ENCODE results near the gene OOSP4B.

The OOSP4B gene

DNA sequence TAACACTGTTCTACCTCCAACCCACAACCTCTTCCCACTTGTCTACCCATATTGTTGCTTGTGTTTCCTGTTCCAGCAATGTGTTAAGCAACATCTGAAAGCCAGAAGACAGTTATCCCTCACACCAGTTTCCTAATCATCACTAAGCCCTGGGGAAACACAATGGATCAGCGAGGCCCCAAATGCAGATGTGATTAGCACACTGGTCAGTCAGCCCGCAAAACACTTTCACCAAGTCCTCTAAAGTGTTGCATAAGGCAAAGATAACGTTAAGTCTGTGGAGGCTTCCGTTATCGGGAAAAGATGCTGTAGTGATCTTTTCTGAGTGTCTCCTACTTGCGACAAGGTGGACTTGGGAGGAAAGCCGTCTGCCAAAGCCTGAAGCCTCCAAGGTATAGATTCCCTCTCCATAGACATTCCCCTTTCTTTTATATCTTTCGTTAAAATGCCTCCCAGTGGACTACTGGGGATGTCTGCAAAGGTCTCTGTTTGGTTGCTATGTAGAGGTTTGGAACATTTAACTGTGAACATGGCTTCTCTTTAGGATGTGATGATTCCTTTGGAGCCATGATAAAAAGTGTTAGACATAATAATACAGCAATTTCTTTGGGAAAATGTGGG lies 39.5 kb downstream of the OOSP4B start, which contains the start of gene MS4A3:
MS4A3 (plus strand) TSS at position 317 of the 621 bp plus-strand sequence. CDS start 4,496 bp downstream, outside the sequence.
- TF ChIP-seq, protein P1, sequence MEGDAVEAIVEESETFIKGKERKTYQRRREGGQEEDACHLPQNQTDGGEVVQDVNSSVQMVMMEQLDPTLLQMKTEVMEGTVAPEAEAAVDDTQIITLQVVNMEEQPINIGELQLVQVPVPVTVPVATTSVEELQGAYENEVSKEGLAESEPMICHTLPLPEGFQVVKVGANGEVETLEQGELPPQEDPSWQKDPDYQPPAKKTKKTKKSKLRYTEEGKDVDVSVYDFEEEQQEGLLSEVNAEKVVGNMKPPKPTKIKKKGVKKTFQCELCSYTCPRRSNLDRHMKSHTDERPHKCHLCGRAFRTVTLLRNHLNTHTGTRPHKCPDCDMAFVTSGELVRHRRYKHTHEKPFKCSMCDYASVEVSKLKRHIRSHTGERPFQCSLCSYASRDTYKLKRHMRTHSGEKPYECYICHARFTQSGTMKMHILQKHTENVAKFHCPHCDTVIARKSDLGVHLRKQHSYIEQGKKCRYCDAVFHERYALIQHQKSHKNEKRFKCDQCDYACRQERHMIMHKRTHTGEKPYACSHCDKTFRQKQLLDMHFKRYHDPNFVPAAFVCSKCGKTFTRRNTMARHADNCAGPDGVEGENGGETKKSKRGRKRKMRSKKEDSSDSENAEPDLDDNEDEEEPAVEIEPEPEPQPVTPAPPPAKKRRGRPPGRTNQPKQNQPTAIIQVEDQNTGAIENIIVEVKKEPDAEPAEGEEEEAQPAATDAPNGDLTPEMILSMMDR (IDR thresholded peaks at IDR 0.05; ENCODE audit: unreplicated experiment in 3 of 3) = no peak
- Mint-ChIP-seq H3K9me3 (no peaks in the 10 kb centered on the region), H3K4me3 (no peak within 1 kb of the TSS), H3K4me1 (no peaks in the 10 kb centered on the region), H3K27me3 (ENCODE audit: low read depth) (no peaks in the 10 kb centered on the region), H3K27ac (no peak within 1 kb of the TSS), H3K36me3 (ENCODE audit: low read depth) (no peaks in the 10 kb centered on the region)

DNA sequence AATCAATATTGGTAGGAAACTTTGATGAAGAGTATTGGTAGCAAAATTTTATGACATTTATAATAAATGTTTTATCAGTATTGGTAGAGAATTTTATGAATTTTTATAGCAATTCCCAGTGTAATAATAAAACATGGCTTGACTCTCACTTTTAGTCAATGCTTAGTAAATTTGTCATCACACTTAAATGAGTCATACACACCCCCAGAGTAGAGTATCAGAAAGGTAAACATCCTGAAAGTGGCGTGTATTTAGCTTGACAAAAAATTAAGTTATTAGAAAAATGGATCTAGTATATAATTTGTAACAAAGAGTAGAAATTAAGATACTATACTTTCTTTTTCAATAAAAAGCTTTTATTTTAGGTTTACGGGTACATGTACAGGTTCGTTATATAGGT lies 42.1 kb downstream of the OOSP4B start:
- TF ChIP-seq, protein P1 (IDR thresholded peaks at IDR 0.05; ENCODE audit: unreplicated experiment in 3 of 3) = no peak
- Mint-ChIP-seq H3K9me3 (no peaks in the 10 kb centered on the region), H3K4me3 (no peak overlapping the region)

DNA sequence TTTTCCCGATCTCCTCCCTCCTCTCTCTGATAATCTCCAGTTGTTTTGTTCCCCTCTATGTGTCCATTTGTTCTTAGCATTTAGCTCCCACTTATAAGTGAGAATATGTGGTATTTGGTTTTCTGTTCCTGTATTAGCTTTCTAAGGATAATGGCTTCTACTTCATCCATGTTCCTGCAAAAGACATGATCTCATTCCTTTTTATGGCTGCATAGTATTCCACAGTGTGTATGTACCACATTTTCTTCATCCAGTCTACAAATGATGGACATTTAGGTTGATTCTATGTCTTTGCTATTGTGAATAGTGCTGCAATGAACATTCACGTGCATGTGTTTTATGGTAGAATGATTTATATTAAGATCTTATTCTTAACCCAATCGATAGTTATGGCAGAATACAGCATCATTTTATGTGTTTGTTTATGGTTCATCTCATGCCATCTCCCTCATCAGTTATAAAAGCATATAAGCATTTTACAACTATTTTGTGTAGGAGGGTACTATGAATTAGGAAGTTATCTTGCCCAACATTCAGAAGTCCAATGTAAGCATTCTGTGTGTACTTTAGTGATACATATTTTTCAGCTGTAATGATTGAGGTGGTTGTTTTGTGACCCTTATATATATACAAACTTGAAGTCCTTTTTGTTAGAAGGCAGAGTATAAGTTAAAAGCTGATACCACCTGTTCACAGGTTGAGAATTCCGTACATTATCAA lies 42.7 kb downstream of the OOSP4B start:
- Mint-ChIP-seq H3K27ac (no peak overlapping the region), H3K9me3 (no peaks in the 10 kb centered on the region), H3K36me3 (ENCODE audit: low read depth) (no peaks in the 10 kb centered on the region), H3K4me1 (no peaks in the 10 kb centered on the region), H3K27me3 (ENCODE audit: low read depth) (no peaks in the 10 kb centered on the region), H3K4me3 (no peak overlapping the region)
- TF ChIP-seq, protein P1 (IDR thresholded peaks at IDR 0.05; ENCODE audit: unreplicated experiment in 3 of 3) = no peak

More for the DNA sequence above, 42.1 kb downstream of the OOSP4B start:
- Mint-ChIP-seq H3K27me3 (ENCODE audit: low read depth) (no peaks in the 10 kb centered on the region), H3K4me1 (no peaks in the 10 kb centered on the region), H3K36me3 (ENCODE audit: low read depth) (no peaks in the 10 kb centered on the region), H3K27ac (no peak overlapping the region)

DNA sequence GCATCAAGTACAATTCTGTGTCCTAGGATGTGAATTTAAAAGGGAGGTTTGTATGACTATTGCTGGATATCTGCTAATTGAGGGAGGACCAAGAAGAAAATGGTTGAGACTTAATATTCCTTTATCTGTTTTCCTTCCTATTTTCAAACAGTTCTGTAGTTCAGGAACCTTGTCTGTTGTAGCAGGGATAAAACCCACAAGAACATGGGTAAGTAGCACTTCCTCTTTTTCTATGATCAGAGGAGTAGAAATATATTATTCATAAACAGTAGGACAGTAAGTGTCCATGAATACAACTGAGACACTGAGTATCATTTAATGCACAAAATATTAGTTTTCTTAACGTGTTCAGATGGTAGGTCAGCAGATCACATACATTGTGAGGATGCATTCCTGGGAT lies 47.1 kb downstream of the OOSP4B start:
- no peaks in the 10 kb centered on the region for H3K27me3 Mint-ChIP-seq (ENCODE audit: low read depth)
- no peaks in the 10 kb centered on the region for H3K9me3 Mint-ChIP-seq
- H3K36me3 Mint-ChIP-seq (ENCODE audit: low read depth) = no peaks in the 10 kb centered on the region
- TF ChIP-seq, protein P1 (IDR thresholded peaks at IDR 0.05; ENCODE audit: unreplicated experiment in 3 of 3) = no peak
- no peaks in the 10 kb centered on the region for H3K4me1 Mint-ChIP-seq
- no peak overlapping the region for H3K27ac Mint-ChIP-seq
- no peak overlapping the region for H3K4me3 Mint-ChIP-seq

DNA sequence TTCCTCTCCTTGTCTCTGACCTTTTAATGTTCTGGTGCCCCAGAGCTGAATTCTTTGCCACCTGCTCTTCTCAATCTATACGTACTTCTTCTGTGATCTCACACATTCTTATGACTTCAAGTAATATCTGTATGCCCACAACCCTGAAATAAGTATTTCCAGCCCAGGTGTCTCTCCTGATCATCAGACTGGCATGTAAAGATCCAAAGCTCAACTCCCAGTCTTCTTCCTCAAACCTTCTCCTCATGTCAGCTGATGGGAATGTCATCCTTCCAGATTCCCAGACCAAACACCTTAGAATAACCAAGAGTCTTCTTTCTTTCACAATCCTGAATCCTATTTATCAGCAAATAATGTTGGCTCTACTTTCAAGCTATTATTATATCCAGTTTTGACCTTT lies 48.8 kb downstream of the OOSP4B start:
- Mint-ChIP-seq H3K36me3 (ENCODE audit: low read depth) (no peaks in the 10 kb centered on the region), H3K4me3 (no peak overlapping the region), H3K4me1 (no peaks in the 10 kb centered on the region), H3K9me3 (no peaks in the 10 kb centered on the region), H3K27me3 (ENCODE audit: low read depth) (no peaks in the 10 kb centered on the region), H3K27ac (no peak overlapping the region)
- TF ChIP-seq, protein P1 (IDR thresholded peaks at IDR 0.05; ENCODE audit: unreplicated experiment in 3 of 3) = no peak
